ENCODE data around the gene ANKRD33B.
"Not testable (repeated sequence)": the region's sequence is repeated elsewhere in the genome, so short reads cannot be mapped to it uniquely, and the experiment has no call there.

ANKRD33B gene

DNA sequence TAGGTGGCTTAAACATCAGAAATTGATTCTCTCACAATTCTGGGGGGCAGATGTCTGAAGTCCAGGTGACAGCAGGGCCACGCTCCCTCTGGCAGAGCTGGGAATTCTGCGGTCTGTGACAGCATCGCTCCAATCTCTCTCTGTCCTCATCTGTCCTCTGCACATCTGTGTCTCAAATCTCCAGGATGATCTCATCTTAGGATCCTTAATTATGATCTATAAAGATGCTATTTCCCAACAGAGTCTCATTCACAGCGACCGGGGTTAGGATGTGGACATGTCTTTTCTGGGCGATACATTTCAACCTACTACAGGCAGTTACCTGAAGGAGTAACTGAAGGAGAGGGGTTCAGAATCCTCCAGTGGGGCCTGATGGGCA, 31.4 kb downstream of the ANKRD33B start:
- no peak for DNase-seq (ENCODE audit: low read depth)

DNA sequence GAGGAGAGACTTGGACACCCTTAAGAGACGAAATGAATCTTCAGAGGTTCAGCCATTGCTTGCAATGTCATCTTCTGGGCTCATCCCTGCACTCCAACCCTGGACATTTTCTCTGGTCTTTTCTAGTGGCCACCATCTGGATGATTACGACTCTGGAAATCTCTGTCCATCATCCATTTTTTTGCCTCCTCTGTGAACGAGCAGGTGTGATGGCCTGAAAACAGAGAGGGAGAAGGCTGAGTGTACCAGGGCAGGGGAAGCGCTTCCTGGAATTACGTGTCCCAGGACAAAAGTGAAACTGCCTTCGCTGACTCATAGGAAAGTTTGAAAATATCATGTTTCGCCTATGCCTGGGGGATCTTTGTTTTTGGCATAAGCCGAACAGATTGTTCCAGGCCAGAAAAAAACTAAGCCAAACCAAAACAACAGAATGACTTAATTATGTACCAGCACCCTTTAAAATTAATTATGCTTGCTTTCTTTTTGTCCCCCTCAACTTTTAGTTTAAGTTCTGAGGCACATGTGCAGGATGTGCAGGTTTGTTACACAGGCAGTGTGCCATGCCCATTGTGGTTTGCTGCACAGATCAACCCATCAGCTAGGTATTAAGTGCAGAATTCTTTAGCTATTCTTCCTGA, 31.9 kb downstream of the ANKRD33B start:
- no peak for DNase-seq (ENCODE audit: low read depth)

DNA sequence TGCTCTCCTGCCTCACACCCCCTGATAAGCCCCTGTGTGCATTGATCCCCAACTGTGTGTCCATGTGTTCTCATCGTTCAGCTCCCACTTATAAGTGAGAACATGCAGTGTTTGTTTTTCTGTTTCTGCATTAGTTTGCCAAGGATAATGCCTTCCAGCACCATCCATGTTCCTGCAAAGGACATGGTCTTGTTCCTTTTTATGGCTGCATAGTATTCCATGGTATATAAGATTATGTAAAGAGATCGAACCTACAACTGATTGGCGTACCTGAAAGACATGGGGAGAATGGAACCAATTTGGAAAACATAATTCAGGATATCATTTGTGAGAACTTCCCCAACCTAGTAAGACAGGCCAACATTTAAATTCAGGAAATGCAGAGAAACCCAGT, 32.4 kb downstream of the ANKRD33B start:
- no peak for DNase-seq (ENCODE audit: low read depth)

DNA sequence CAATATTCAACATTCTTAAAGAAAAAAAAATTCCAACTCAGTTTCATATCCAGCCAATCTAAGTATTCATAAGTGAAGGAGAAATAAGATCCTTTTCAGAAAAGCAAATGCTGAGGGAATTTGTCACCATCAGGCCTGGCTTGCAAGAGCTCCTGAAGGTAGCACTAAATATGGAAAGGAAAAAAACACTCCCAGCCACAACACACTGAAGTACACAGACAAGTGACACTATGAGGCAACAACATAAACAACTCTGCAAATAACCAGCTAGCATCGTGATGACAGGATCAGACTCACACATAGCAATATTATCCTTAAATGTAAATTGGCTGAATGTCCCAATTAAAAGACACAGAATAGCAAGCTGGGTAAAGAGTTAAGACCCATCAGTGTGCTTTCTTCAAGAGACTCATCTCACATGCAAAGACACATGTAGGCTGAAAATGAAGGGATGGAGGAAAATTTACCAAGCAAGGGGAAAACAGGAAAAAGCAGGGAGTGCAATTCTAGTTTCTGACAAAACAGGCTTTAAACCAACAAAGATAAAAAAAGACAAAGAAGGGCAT, 33.1 kb downstream of the ANKRD33B start:
- DNase-seq (ENCODE audit: low read depth): no peak

DNA sequence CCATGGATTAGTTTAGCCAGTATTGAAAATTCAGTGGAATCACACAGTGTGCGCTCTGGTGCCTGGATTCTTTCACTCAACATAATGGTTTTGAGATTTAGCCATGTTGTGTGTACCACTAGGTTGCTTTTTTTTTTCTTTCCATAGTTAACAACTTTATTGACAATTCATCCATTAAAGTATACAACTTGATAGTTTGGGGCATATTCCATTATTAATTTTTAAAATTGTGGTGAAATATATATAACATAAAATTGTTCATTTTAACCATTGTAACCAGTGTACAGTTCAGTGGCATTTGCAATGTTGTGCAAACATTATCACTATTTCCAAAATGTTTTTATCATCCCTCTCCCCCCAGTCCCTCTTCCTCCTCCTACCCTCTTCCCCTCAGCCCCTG, 35.2 kb downstream of the ANKRD33B start:
- no peak for DNase-seq (ENCODE audit: low read depth)

DNA sequence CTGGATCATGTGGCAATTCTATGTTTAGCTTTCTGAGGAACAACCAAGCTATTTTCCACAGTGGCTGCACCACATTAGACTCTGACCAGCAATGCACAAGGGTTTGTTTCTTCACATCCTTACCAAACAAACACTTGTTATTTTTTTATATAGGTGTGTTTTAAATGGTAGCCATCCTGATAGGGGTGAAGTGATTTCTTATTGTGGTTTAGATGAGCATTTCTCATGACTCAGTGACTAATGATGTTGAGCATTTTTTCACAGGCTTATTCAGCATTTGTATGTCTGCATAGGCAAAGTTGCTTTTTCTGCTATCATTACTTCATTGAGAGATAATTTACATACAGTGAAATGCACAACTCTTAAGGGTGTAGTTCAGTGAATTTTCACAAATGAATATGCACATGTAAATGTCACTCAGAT, 36.0 kb downstream of the ANKRD33B start:
- no peak for DNase-seq (ENCODE audit: low read depth)

DNA sequence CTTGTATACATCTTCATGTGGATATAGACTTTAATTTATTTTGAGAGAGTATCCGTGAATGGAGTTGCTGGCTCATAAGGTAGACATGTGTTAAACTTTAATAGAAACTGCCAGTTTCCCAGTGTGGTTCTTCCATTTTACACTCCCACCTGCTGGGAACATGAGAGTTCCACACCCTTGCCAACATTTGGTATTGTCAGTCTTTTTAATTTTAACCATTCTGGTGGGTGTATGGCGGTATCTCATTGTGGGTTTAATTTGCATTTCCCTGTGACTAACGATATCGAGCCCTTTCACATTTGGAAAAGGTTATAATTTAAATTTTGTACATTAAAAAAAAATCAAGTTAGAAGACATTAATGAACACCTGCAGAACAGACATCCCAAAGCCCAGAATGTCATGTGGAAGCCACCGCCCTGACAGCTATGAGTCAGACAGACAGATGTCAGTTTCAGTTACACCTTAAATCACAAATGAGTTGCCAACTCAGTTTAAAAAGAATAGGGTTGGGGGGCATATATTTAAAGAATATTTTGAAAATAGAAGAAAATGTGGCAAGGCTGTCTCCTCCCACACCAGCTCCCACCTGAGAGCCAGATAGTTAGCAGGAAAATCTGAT, 36.9 kb downstream of the ANKRD33B start:
- no peak for DNase-seq (ENCODE audit: low read depth)

DNA sequence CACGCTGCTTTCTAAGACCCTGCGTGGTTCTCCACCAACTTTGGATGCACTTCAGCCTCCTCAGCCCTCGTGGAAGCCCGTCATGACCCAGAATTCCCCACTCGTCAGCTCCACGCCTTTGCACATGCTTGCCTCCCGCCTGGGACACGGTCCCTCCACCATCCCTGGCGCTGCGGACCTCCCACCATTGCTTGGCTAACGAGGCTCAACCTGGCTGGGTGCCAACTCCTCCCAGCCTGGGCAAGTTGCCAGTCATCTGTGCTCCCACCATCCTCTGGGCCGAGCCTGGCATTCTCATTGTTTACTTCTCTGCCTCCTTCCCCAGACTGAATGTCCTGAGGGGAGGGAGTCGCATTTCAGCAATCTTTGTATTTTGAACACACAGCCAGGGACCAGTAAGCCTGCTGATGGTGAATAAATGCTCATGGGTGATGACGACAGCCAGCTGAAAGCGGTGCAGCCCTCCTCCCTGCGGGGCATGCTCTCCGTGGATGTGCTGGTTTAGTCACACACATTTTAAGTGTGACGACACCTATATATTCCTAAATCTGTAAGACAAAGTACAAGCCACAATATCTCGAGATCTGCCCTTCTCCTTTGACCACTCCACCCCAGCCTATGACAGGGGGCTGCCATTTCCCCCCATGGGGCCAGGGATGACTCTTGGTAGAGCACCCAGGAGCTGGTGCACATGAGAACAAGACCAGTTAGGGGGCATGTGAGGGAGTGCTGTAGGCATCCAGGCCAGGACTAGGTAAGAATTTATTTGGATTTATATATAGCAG, 37.6 kb downstream of the ANKRD33B start:
- no peak for DNase-seq (ENCODE audit: low read depth)

DNA sequence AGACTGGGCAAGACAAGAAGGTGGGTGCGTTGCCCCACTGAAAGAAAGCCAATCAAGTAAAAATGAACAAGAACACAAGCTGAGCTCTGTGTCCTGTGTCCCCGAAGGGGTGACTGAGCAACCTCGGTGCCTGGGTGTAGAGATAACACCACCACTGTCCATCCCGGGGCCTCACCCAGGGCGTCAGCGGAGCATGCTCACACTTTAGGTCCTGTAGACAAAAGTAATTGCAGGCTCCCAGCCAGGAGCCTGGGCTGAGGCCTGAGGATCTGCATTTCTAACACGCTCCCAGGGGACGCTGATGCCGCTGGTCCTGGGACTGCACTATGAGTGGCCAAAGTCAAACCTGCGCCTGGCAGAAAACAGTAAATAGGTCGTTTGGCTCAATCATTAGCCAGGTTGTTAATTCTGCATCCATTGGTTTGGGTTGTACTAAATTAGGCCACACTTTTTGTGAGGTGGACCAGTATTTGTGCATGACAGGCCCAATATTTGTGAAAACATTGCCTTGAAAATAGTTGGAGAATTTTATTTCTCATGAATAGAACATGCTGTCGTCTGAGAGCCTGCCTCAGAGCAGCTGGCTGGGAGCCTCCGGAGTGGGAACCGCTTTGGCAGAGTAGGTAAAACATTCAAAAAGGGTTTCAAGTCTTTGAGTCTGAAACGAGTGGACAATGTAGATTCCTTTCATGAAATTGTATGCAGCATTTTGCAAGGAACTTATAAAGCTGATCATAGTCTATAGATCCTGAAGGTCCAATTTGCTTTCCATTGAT, 38.3 kb downstream of the ANKRD33B start:
- no peak for DNase-seq (ENCODE audit: low read depth)

DNA sequence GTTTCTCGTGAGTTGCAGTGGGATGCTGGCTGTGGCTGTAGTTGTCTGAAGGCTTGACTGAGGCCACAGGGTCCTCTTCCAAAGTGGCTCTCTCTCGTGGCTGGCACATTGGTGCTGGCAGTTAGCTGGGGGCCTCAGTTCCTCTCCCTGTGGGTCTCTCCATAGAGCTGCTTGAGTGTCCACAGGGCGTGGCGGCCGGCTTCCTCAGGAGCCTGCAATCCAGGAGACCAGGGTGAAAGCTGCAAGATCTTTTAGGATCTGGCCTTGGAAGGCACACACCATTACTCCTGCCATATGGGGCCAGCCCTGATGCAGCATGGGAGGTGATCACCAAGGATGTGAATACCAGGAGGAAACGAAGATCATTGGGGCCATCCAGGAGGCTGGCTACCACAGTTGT, 41.1 kb downstream of the ANKRD33B start:
- DNase-seq (ENCODE audit: low read depth): no peak

DNA sequence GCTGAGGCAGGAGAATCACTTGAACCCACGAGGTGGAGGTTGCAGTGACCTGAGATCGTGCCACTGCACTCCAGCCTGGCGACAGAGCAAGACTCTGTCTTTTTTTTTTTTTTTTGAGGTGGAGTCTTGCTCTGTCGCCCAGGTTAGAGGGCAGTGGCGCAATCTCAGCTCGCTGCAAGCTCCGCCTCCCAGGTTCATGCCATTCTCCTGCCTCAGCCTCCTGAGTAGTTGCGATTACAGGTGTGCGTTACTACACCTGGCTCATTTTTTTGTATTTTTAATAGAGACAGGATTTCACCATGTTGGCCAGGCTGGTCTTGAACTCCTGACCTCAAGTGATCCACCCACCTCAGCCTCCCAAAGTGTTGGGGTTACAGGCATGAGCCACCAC, 42.8 kb downstream of the ANKRD33B start:
- not testable (repeated sequence) for DNase-seq (ENCODE audit: low read depth)

DNA sequence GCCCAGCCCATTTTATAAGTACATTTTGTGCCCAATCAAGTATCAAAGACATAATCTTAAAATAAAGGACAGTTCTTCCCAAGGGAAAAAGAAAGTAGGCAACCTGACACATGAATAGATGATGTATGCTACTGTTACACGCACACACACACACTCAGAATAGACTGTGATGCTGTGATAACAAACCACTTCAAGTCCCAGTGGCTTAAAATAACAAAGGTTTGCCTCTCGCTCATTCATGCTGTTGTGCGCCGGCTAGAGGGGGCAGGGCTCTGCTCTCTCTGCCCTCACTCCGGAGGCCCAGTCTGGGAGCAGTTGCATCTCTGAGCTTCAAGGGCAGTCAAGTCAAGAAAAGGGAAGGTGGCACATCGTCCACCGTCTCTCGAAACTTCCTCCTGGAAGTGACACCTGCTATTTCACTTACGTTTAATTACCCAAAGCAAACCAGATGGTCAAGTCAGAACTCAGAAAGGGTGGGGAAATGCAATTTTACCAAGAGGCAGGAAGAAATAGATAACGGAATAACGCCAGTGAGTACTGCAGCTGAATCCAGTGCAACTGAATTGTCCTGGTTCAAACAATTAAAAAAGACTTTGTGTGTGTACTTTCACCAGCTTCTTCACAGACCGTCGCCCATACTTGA, 43.3 kb downstream of the ANKRD33B start:
- DNase-seq (ENCODE audit: low read depth): no peak

DNA sequence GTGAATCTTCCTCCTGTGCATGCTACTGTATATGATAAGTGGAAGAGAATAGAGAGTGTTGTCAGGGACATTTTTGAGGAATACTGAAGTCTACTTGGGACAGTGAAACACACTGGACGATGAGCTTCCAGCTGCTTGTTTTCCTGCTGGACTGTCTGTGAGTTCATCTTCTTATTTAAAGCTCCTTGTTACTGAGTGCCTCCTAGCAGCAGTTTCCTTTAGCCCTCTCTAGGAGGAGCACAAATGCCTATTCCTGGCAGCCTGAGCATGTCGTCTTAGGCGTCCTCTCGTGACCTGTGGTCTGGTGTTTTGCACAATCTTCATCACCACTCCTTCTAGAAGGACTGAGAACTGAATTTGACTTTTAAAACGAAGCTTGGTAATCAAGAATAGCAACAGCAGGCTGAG, 43.8 kb downstream of the ANKRD33B start:
- DNase-seq (ENCODE audit: low read depth): no peak

DNA sequence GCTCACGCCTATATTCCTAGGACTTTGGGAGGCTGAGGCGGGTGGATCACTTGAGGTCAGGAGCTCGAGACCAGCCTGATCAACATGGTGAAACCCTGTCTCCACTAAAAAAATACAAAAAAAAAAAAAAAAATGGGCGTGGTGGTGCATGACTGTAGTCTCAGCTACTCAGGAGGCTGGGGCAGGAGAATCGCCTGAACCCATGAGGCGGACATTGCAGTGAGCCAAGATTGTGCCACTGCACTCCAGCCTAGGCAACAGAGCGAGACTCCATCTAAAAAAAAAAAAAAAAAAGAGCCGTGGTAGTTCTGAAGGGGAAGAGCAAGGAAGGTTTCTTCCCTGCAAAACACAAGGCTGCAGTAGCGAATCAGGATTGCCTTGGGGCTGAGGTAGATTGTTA, 44.2 kb downstream of the ANKRD33B start:
- not testable (repeated sequence) for DNase-seq (ENCODE audit: low read depth)

DNA sequence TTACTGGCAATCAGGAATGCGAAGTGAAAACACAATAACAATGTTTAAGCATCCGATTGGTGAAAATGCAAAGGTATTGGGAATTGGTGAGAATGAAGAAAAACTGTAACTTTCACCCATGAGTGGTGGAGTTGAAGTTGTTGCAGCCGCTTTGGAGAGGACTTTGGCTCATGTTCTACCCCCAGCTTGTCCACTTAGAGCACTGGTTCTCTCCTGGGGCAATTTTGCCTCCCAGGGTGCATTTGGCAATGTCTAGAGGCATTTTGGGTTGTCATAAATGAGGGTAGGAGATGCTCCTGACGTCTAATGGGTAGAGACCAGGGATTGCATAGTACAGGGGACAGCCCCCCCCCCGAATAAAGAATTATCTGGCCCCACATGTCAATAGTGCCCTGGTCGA, 46.2 kb downstream of the ANKRD33B start:
- DNase-seq (ENCODE audit: low read depth): no peak

DNA sequence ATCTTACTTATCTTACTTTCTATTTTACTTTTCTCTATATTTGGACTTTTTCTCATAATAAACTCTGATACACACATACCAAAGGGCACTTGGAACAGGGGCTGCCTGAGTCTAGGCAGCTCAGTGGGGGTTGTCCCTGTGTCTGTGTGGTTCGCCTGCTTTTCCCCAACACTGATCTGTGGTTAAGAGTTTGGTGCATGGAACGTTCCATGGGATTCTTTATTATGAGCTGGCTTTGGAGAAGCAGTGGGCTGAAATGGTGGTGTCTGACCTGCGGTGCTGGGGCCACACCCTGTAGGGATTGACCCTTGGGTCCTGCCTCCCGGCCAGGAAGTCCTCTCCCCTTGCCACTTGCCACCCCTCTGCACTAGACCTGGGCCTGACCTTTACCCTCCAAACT, 47.4 kb downstream of the ANKRD33B start:
- DNase-seq (ENCODE audit: low read depth): no peak

DNA sequence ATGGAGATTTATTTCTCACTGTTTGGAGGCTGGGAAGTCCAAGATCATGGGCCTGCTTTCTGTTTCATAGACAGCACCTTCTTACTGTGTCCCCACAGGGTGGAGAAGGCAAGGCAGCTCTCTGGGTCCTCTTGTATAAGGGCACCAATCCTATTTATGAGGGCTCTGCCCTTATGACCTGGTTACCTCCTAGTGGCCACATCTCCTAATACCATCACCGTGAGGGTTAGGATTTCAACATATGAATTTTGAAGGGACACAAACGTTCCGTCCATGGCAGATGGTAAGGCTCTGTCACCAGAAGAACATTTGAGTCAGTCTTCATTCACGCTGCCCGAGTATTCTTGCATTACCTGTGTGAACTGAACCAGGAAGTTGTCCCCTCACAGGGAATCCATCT, 48.4 kb downstream of the ANKRD33B start:
- no peak for DNase-seq (ENCODE audit: low read depth)

DNA sequence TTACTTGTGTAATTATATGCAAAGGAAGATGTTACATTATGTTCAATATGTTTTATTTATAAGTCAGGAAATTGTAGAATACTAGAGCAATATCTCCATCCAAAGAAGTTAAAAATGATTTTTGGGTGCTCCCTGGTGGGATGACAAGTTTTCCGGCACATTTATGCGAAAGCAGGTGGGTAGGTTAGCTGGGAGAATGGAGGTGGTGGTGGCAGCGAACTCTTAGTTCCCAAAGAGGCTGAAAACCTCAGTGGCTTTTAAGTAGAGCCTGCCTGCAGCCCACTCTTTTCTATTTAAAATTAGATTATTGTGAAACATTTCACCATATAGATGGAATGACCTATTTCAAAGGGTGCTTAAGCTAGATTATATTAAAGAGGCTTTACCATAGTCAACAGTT, 51.8 kb downstream of the ANKRD33B start:
- DNase-seq (ENCODE audit: low read depth): no peak

DNA sequence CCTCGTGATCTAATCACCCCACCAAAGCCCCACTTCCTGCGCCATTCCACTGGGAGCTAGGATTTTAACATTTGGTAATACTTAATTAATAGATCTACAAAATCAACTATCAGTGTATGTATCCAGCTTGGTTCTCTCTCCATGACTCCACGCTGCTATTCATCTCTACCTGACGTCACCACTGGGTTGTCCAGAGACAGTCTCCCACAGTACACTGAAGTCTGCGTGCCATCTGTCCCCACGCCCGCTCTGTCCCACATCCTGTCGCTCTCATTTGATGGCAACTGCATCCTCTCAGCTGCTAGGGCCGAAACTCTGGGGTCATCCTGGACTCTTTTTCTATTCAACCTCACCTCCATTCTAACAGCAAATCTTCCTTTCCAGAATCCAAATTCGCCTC, 53.2 kb downstream of the ANKRD33B start:
- DNase-seq (ENCODE audit: low read depth): no peak

DNA sequence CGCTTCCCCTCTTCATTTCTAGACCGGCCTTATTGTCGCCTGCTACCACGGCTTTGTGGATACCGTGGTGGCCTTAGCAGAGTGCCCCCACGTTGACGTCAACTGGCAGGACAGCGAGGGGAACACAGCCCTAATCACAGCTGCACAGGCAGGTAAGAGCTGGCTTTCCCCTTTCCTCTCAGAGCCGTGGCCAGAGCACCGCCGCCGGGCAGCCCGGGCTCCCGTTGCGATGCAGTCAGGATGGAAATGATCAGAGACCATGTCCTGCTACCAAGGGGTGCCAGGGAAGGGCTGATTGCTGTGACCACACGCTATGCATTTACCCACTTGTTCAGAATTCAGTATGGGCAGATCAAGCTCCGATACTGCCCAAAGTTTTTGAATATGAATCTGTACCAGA, 54.4 kb downstream of the ANKRD33B start:
- DNase-seq (ENCODE audit: low read depth): no peak

DNA sequence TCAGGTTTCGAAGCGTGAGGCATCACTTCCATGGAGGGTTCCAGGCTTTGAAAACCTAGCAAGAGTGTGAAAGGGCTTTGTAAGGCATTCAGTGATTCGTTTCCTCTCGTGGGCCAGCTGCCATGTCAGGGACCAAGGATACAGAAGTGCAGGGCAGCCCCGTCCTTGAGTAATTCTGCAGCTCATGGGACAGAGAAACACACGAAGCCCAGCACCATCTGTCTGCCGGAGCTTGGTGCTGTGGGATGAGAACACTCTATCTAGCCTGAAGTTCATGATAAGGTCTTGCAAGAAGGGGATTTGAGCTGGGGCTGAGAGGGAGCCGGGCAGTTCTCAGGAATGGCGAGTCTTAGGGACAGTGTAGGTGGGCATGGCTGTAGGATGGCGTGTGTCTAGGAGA, 55.8 kb downstream of the ANKRD33B start:
- DNase-seq (ENCODE audit: low read depth): no peak

DNA sequence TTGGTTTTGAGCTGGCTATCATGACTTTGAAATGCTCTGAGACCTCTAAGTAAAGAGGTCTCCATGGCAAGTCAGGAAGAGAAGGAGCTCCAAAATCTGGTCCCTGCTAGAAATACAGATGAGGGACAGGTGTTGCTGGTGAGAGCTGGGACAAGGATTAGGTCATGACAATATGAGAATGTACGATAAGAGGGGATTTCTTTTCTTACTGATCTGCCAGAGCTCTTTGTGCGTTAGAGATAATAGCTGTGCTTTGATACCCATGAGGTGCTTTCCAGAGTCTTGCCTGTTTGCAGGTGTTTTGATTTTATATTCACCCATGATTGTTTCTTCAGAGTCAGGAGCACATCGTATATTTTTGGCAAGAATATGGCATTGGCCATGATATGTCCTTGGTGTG, 56.5 kb downstream of the ANKRD33B start:
- no peak for DNase-seq (ENCODE audit: low read depth)

Data from activated gamma-delta T cell treated with anti-CD3 and anti-CD28 coated beads, Interleukin-2, amount 50 U/mL, for 16 hours (primary cell).